Hepatocyte (in vitro differentiated cells): ENCODE results near the gene GPR35. TPM values are rescaled to one million over a fixed set of nuclear protein-coding genes. Genes with fewer than 3 reads are reported as not detected.

Experiments used
- DNase-seq: peaks from one replicate; pipeline ENCODE4 v3.0.0-alpha.2; 2016; ENCODE audit warnings: low spot score
- H2AFZ ChIP-seq: fragments of 200-600 bp; sonication (generic); 2 replicates; pipeline ENCODE4 v1.6.0; 2016; ENCODE audit warnings: antibody characterized with exemption, mild to moderate bottlenecking
- H3K27ac ChIP-seq: fragments of 200-600 bp; sonication (generic); 2 replicates; pipeline ENCODE4 v1.5.1; 2016; ENCODE audit warnings: mild to moderate bottlenecking
- H3K27me3 ChIP-seq: fragments of 200-600 bp; sonication (generic); 2 replicates; pipeline ENCODE4 v1.6.1; 2016
- H3K36me3 ChIP-seq: fragments of 200-600 bp; sonication (generic); replicated peaks from 2 replicates; pipeline ENCODE4 v1.5.1; 2016; ENCODE audit warnings: low read depth; ENCODE audit not compliant: insufficient read depth
- H3K4me1 ChIP-seq: fragments of 200-600 bp; sonication (generic); 2 replicates; pipeline ENCODE4 v1.5.1; 2016; ENCODE audit warnings: mild to moderate bottlenecking, moderate library complexity; ENCODE audit not compliant: insufficient read depth
- H3K4me2 ChIP-seq: fragments of 200-600 bp; sonication (generic); 2 replicates; pipeline ENCODE4 v1.6.0; 2016
- H3K4me3 ChIP-seq: fragments of 200-600 bp; sonication (generic); 2 replicates; pipeline ENCODE4 v1.5.1; 2016; ENCODE audit warnings: mild to moderate bottlenecking
- H3K79me2 ChIP-seq: fragments of 200-600 bp; sonication (generic); 2 replicates; pipeline ENCODE4 v1.6.0; 2017; ENCODE audit warnings: mild to moderate bottlenecking
- H3K9me2 ChIP-seq: fragments of 200-600 bp; sonication (generic); replicated peaks from 2 replicates; pipeline ENCODE4 v1.6.0; 2017; ENCODE audit warnings: mild to moderate bottlenecking; ENCODE audit not compliant: insufficient read depth
- H3K9me3 ChIP-seq: fragments of 200-600 bp; sonication (generic); 2 replicates; pipeline ENCODE4 v1.5.1; 2016; ENCODE audit warnings: low read depth, mild to moderate bottlenecking
- H4K20me1 ChIP-seq: fragments of 200-600 bp; sonication (generic); 2 replicates; pipeline ENCODE4 v1.6.0; 2016; ENCODE audit warnings: mild to moderate bottlenecking; ENCODE audit not compliant: insufficient read depth, poor library complexity, severe bottlenecking
- CTCF ChIP-seq: fragments of 200-600 bp; sonication (generic); IDR thresholded peaks from 2 replicates; pipeline ENCODE4 v1.5.1; 2016; ENCODE audit warnings: antibody characterized with exemption, mild to moderate bottlenecking; ENCODE audit not compliant: poor library complexity
- EZH2 ChIP-seq: fragments of 200-600 bp; sonication (generic); IDR thresholded peaks from 2 replicates; pipeline ENCODE4 v1.6.1; 2016; ENCODE audit warnings: antibody characterized with exemption, mild to moderate bottlenecking, borderline replicate concordance
- EZH2phosphoT487 ChIP-seq: fragments of 200-600 bp; sonication (generic); IDR thresholded peaks from one replicate; pipeline ENCODE4 v1.6.1; 2018; ENCODE audit warnings: antibody characterized with exemption, mild to moderate bottlenecking, low read depth, moderate library complexity; ENCODE audit not compliant: unreplicated experiment, severe bottlenecking
- WGBS: methylation state at CpG from one replicate; pipeline ENCODE4 v1.1.6; 2016; ENCODE audit warnings: low lambda C conversion rate; ENCODE audit errors: missing lambda C conversion rate; 5-methylcytosine and 5-hydroxymethylcytosine counted together
- polyA plus RNA-seq: library from polyadenylated mRNA; unstranded; fragments of >200 nt; fragmentation: Nextera tagmentation; extraction: Ambion mirVana; gene quantifications from 2 replicates; pipeline ENCODE4 v1.2.1, GENCODE V29; 2016
- total RNA-seq: library from RNA; depleted of rRNA; stranded (reverse); fragments of >200 nt; gene quantifications from 2 replicates; pipeline ENCODE4 v1.2.3, GENCODE V29; 2014

The GPR35 gene
- total and polyA plus RNA-seq, 2 experiments from 2014 or later: 10.5 to 14.7 TPM

GRCh38 chr2:240648650-240649275 is 23.5 kb downstream of the GPR35 start:
- H3K9me2 ChIP-seq: no peaks in the 10 kb centered on the region
- peaks cover 27% of the 10 kb centered on the region for H3K27me3 ChIP-seq
- no peaks in the 10 kb centered on the region for H4K20me1 ChIP-seq
- no peaks in the 10 kb centered on the region for H3K9me3 ChIP-seq
- H3K4me2 ChIP-seq: no peak overlapping the region
- H3K27ac ChIP-seq: no peak overlapping the region
- DNase-seq: no peak
- H3K4me3 ChIP-seq: no peak overlapping the region
- no peak overlapping the region for H2AFZ ChIP-seq
- no peaks in the 10 kb centered on the region for H3K79me2 ChIP-seq
- H3K4me1 ChIP-seq: no peaks in the 10 kb centered on the region
- no peak for TF ChIP-seq EZH2
- no peak for TF ChIP-seq EZH2phosphoT487
- no peak for TF ChIP-seq CTCF
- WGBS: 51% methylated on average over 19 of the region's 19 CpGs
- H3K36me3 ChIP-seq: no peaks in the 10 kb centered on the region

DNA sequence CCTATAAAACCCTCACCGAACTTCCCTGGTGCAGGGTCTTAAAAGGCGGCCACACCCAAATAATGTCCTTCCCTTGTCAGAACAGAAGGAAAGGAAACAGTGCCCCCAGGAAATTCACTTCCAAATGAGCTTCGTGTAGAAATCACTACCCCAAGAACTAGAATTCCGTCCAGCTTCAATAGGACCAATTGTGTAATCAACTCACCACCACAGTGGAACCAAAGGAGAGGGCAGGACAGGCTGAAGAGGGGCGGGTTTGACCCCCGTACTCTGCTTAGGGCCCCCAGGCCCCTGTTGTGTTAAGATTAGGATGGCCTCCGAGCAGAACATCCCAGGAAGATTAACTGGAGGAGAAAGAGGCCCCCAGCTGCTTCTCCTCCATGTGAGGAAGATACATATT is 24.1 kb downstream of the GPR35 start:
- 63% methylated on average over 7 of the region's 7 CpGs for WGBS

DNA sequence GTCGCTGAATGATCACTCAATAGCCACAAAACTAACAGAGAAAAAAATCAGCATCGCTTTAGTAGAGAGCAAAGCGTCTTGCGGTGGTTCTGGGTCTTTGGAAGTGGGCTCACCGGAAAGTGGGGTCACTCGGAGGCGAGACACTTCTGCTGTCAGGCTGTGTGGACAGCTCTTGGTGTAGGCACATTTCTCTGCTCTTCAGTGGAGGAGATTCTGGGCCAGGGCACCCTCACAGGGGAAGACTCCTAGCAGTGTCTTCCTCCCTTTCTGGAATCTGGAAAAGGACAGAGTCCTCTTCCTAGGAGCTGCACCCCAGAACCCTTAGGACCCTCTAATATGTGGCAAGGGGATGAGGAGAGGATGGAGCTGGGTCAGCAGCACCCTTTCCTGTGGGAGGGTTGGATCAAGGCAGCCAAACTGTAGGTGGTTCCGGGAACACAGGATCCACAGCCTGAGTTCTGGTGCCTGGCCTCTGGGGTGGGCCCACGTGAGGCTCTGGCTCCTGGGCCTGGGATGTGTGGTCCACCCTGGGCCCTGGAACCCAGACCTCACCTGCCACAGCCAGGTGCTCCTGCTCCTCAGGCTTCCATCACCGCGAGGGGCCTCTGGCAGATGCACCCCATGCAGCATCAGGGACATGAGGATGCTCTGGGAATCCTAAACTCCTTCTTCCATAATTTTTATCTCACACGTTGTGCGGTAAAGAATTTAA is 25.1 kb downstream of the GPR35 start:
- TF ChIP-seq EZH2: no peak
- no peak for TF ChIP-seq CTCF
- no peak for TF ChIP-seq EZH2phosphoT487
- H3K4me2 ChIP-seq: no peak overlapping the region
- H2AFZ ChIP-seq: no peak overlapping the region
- H4K20me1 ChIP-seq: no peaks in the 10 kb centered on the region
- no peaks in the 10 kb centered on the region for H3K9me2 ChIP-seq
- no peaks in the 10 kb centered on the region for H3K9me3 ChIP-seq
- 89% methylated on average over 13 of the region's 13 CpGs for WGBS
- H3K27ac ChIP-seq: no peak overlapping the region
- peaks cover 32% of the 10 kb centered on the region for H3K27me3 ChIP-seq
- no peaks in the 10 kb centered on the region for H3K79me2 ChIP-seq
- no peaks in the 10 kb centered on the region for H3K4me1 ChIP-seq
- DNase-seq: no peak
- no peak overlapping the region for H3K4me3 ChIP-seq
- no peaks in the 10 kb centered on the region for H3K36me3 ChIP-seq

More for the DNA sequence above, 24.1 kb downstream of the GPR35 start:
- no peaks in the 10 kb centered on the region for H3K36me3 ChIP-seq
- H3K9me2 ChIP-seq: no peaks in the 10 kb centered on the region
- DNase-seq: no peak
- no peak for TF ChIP-seq CTCF
- TF ChIP-seq EZH2: no peak
- H3K27me3 ChIP-seq: peaks cover 27% of the 10 kb centered on the region
- H3K79me2 ChIP-seq: no peaks in the 10 kb centered on the region
- H3K4me2 ChIP-seq: no peak overlapping the region
- no peak overlapping the region for H3K27ac ChIP-seq
- H3K4me1 ChIP-seq: no peaks in the 10 kb centered on the region
- H4K20me1 ChIP-seq: no peaks in the 10 kb centered on the region
- H2AFZ ChIP-seq: no peak overlapping the region
- H3K4me3 ChIP-seq: no peak overlapping the region
- no peaks in the 10 kb centered on the region for H3K9me3 ChIP-seq
